Bone marrow (tissue), 2 donors: Measurements from ENCODE around the gene XAGE2.
"Not testable (repeated sequence)": the region's sequence is repeated elsewhere in the genome, so short reads cannot be mapped to it uniquely, and the experiment has no call there.

Experiments
- DNase-seq, 2 donors: peaks; one replicate each; lab custom pipeline; 2025; lab: John Stamatoyannopoulos, UW

Gene XAGE2

GRCh38 chrX:52368368-52369055, at the start of gene XAGE2:
XAGE2 (plus strand) TSS chrX:52369021; CDS start chrX:52370015, 994 bp downstream.
- DNase-seq: no peak

GRCh38 chrX:52337410-52337809, 31.4 kb upstream of the XAGE2 start:
- no peak for DNase-seq

- DNase-seq: no peak
These were observed 27.3 kb upstream of the XAGE2 start for GRCh38 chrX:52341493-52341892.

GRCh38 chrX:52343131-52343530, 25.7 kb upstream of the XAGE2 start:
- not testable (repeated sequence) for DNase-seq

GRCh38 chrX:52345402-52345801, 23.4 kb upstream of the XAGE2 start:
- not testable (repeated sequence) for DNase-seq

- DNase-seq: no peak
These were observed 22.4 kb upstream of the XAGE2 start for GRCh38 chrX:52346174-52347165.

GRCh38 chrX:52349681-52350080, 19.1 kb upstream of the XAGE2 start:
- no peak for DNase-seq

GRCh38 chrX:52352551-52352950, 16.3 kb upstream of the XAGE2 start:
- DNase-seq: no peak

GRCh38 chrX:52353838-52354237, 15.0 kb upstream of the XAGE2 start:
- no peak for DNase-seq

- DNase-seq: no peak
These were observed 13.7 kb upstream of the XAGE2 start for GRCh38 chrX:52355108-52355507.

- DNase-seq: no peak
These were observed 9.1 kb upstream of the XAGE2 start for GRCh38 chrX:52359614-52360232.

- DNase-seq: no peak
These were observed 6.9 kb upstream of the XAGE2 start for GRCh38 chrX:52361941-52362340.

GRCh38 chrX:52363247-52363883, 5.5 kb upstream of the XAGE2 start:
- no peak for DNase-seq

- no peak for DNase-seq
These were observed 10.0 kb downstream of the XAGE2 start for GRCh38 chrX:52378870-52379269.

- no peak for DNase-seq
These were observed 12.2 kb downstream of the XAGE2 start for GRCh38 chrX:52380993-52381392.

GRCh38 chrX:52410439-52411394, 41.9 kb downstream of the XAGE2 start:
- DNase-seq: no peak

- DNase-seq: no peak
These were observed 46.5 kb downstream of the XAGE2 start for GRCh38 chrX:52415304-52415703.

GRCh38 chrX:52416816-52417215, 48.0 kb downstream of the XAGE2 start:
- DNase-seq: no peak

- no peak for DNase-seq
These were observed 52.1 kb downstream of the XAGE2 start for GRCh38 chrX:52420824-52421443.

GRCh38 chrX:52422884-52423283, 54.1 kb downstream of the XAGE2 start:
- DNase-seq: no peak
